T-helper 2 cell treated with Interferon-gamma antibody and Interleukin-4, amounts not matched to agents 5 μg/mL and 100 μg/mL, for 36 hours (primary cell): Measurements from ENCODE around the gene TF.

ENCODE experiments used
- DNase-seq: peaks from one replicate; pipeline ENCODE4 v3.0.0; 2021; ENCODE audit warnings: low spot score
- H3K27ac Mint-ChIP-seq: one replicate; pipeline ENCODE4 v1.8.0; 2021; ENCODE audit warnings: mild to moderate bottlenecking, mixed read lengths
- H3K27me3 Mint-ChIP-seq: one replicate; pipeline ENCODE4 v1.8.0; 2021; ENCODE audit warnings: low read depth, mixed read lengths
- H3K36me3 Mint-ChIP-seq: one replicate; pipeline ENCODE4 v1.8.0; 2021; ENCODE audit warnings: low read depth, mixed read lengths
- H3K4me1 Mint-ChIP-seq: one replicate; pipeline ENCODE4 v1.8.0; 2021; ENCODE audit warnings: low read depth, mixed read lengths
- H3K4me3 Mint-ChIP-seq: one replicate; pipeline ENCODE4 v1.8.0; 2022; ENCODE audit warnings: mild to moderate bottlenecking, moderate library complexity, mixed read lengths
- H3K9me3 Mint-ChIP-seq: one replicate; pipeline ENCODE4 v1.8.0; 2021; ENCODE audit warnings: mixed read lengths

The TF gene

GRCh38 chr3:133835961-133836360 is 89.8 kb downstream of the TF start:
- no peak overlapping the region for H3K27ac Mint-ChIP-seq
- H3K36me3 Mint-ChIP-seq, result no peaks in the 10 kb centered on the region
- no peaks in the 10 kb centered on the region for H3K9me3 Mint-ChIP-seq
- no peak for DNase-seq
- H3K27me3 Mint-ChIP-seq, result no peaks in the 10 kb centered on the region
- no peak overlapping the region for H3K4me3 Mint-ChIP-seq
- no peaks in the 10 kb centered on the region for H3K4me1 Mint-ChIP-seq

DNA sequence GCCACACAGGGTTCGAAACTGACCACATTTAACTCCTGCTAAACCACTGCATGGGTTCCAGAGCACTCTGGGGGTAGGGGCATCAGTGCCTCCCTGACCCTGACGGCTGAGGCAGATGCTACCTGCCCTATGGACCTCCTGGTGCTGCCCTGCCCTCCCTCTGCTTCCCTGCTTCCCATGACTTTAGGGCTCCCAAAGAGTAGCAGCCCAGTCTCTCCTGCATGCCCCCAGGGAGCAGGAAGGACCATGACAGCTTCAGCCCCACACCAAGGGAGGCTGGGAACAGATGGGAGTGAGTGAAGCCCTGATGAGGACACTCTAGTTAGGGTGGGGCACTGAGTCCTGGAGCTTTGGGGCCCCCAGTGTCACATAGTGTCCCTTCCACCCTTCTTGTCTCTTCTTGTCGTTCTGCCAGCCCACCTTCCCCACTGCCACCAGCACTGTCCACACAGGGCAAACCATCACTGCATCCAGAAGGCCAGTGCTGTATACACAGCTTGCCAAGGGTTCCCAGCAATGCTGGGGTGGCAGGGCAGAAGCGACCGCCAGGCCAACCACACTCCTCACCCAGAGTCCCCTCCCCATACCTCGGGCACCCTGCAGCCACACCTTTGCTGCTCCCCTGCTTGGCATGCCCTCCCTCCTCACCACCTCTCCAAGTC is 90.4 kb downstream of the TF start:
- no peaks in the 10 kb centered on the region for H3K4me1 Mint-ChIP-seq
- no peak for DNase-seq
- H3K9me3 Mint-ChIP-seq, result no peaks in the 10 kb centered on the region
- no peaks in the 10 kb centered on the region for H3K27me3 Mint-ChIP-seq
- no peak overlapping the region for H3K4me3 Mint-ChIP-seq
- H3K27ac Mint-ChIP-seq, result no peak overlapping the region
- no peaks in the 10 kb centered on the region for H3K36me3 Mint-ChIP-seq

DNA sequence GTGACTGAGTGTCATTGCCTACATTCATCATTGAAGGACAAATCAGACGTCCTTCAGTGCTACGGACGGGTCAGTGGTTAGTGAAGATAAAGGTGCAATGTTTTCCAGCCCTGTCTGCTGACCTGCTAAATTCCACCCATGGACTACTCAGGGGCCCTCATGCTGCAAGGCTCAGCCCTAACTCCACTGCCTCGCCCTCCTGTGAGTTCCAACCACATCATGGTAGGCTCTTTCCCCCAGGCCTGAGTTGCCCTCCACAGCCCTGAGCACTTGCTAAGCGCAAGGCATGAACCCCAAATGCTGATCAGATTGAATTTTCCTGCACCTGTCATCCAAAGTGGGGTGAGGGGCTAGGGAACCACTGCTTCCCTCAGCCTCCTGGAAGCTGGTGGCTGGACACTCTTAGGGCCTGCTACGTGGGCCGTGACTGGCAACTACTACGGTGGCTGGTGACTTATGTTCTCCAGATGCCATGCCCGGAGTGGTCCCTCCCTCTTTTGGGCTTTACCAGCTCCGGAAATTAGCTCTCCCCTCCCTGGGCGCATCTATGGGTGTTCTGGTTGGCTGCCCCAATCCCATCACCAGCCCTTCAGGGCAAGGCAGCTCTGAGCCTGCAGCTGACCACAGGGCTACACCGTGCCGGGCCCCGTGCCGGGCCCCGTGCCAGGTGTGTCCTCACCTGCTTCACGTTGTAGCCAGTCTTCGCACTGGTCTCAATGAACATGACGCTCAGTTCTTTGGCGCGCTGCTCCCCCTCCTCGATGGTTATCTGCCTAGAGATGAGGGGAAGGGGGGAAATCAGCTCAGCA is 91.5 kb downstream of the TF start:
- Mint-ChIP-seq H3K4me3 (no peak overlapping the region), H3K9me3 (no peaks in the 10 kb centered on the region), H3K27me3 (no peaks in the 10 kb centered on the region), H3K4me1 (no peaks in the 10 kb centered on the region), H3K27ac (no peak overlapping the region), H3K36me3 (no peaks in the 10 kb centered on the region)
- DNase-seq, result no peak

DNA sequence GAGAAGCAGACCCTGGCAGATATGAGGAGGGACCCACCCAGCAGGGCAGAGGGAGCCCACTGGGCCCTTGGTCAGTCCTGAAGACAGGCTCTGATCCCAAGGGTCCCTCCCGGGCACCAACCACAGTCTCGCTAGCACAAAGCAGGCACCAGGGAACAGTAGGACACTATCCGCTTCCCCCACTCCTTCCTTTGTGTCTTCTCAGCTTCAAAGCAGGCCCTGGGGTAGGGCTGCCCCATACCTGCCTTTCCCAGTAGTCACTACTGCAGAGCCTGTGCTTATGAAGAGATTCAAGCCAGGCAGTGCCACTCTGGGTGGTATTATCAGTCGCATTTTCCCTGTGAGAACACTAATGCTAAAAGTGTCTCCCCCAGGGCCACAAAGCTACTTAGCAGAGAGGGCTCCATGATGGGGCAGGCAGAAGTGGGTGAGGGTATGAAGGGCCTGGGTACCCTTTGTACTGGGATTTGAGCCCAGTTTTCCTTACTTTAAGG is 92.2 kb downstream of the TF start:
- H3K9me3 Mint-ChIP-seq, result no peaks in the 10 kb centered on the region
- no peaks in the 10 kb centered on the region for H3K4me1 Mint-ChIP-seq
- H3K4me3 Mint-ChIP-seq, result no peak overlapping the region
- DNase-seq, result no peak
- H3K27ac Mint-ChIP-seq, result no peak overlapping the region
- H3K36me3 Mint-ChIP-seq, result no peaks in the 10 kb centered on the region
- no peaks in the 10 kb centered on the region for H3K27me3 Mint-ChIP-seq

GRCh38 chr3:133838916-133839800 is 93.0 kb downstream of the TF start:
- Mint-ChIP-seq H3K9me3 (no peaks in the 10 kb centered on the region), H3K27ac (no peak overlapping the region), H3K4me1 (no peaks in the 10 kb centered on the region), H3K36me3 (no peaks in the 10 kb centered on the region), H3K4me3 (no peak overlapping the region), H3K27me3 (no peaks in the 10 kb centered on the region)
- DNase-seq, result no peak

DNA sequence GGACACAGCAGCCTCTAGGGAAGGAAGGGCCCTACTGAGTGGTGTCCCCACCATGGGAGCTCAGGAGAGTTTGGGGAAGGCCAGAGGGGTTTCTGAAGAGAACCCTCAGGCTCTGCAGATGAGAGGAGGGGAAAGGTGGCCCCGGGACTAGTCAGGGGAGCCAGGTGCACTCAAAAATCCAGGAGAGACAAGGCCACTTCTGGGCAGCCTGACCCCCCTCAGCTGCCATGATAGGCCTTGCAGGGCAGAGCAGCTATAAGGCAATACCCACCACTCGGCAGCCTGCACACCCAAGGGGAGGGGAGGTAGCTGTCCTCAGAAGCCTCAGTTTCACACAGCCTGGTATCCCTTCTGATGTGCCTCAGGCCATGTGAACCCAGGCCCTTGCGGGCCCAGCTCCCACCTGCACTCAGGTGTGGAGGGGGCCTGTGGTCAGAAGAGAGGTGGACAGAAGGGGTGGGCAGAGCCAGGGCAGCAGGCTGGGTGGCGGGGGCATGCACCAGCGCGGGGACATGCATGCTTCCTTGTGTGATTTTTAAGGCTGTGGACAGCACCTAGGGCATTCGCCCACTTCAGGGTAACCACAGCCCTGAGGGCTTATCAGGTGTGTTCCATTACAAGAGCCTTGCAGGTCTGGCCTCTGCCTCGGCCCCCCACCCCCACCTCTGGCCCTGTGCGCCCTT is 94.0 kb downstream of the TF start:
- H3K27me3 Mint-ChIP-seq, result no peaks in the 10 kb centered on the region

DNA sequence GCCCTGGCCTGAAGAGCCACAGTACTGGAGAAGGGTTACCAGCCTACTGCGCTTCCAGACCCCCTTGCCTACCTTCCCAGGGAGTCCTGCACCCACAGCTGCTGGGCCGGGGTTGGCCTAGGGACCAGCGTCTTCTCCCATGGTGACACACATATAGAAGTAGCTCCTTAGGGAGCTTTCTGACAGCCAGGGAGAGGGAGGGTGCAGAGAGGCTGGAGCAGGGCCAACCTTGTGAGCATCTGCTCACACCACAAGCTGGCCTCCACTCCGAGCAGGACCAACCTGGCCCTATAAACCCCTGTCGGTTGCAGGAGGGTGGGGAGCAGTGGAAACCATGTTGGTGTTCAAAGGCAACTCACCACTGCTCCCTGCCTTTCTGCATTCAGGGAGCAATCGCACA is 94.6 kb downstream of the TF start:
- no peaks in the 10 kb centered on the region for H3K4me1 Mint-ChIP-seq
- H3K27ac Mint-ChIP-seq, result no peak overlapping the region
- no peak overlapping the region for H3K4me3 Mint-ChIP-seq
- no peaks in the 10 kb centered on the region for H3K27me3 Mint-ChIP-seq
- no peaks in the 10 kb centered on the region for H3K9me3 Mint-ChIP-seq
- DNase-seq, result no peak
- H3K36me3 Mint-ChIP-seq, result no peaks in the 10 kb centered on the region

More for the DNA sequence above, 94.0 kb downstream of the TF start:
- no peak overlapping the region for H3K4me3 Mint-ChIP-seq
- no peak for DNase-seq
- no peaks in the 10 kb centered on the region for H3K4me1 Mint-ChIP-seq
- H3K9me3 Mint-ChIP-seq, result no peaks in the 10 kb centered on the region
- H3K36me3 Mint-ChIP-seq, result no peaks in the 10 kb centered on the region
- no peak overlapping the region for H3K27ac Mint-ChIP-seq

GRCh38 chr3:133841196-133841595 is 95.0 kb downstream of the TF start:
- Mint-ChIP-seq H3K9me3 (no peaks in the 10 kb centered on the region), H3K27me3 (no peaks in the 10 kb centered on the region), H3K27ac (no peak overlapping the region), H3K36me3 (no peaks in the 10 kb centered on the region), H3K4me3 (no peak overlapping the region), H3K4me1 (no peaks in the 10 kb centered on the region)
- DNase-seq, result no peak

DNA sequence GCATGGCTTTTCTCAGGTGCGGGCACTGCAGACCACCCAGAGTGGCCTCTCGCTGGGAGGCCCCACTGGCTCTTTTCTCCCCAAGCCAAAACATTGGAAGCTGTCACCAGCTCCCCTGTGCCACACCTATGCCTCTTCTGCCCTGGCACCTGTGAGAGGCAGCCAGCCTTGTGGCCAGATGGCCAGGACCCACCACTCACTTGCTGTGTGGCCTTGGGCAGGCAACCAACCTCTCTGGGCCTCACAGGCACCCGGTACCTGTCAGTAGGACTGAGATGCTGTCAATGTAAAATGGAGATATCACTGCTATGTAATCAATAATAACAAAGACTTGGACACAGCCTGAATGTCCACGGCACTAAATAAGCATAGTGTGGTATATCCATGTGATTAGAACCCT is 96.0 kb downstream of the TF start:
- Mint-ChIP-seq H3K4me1 (no peaks in the 10 kb centered on the region), H3K36me3 (no peaks in the 10 kb centered on the region), H3K9me3 (no peaks in the 10 kb centered on the region), H3K4me3 (no peak overlapping the region), H3K27me3 (no peaks in the 10 kb centered on the region), H3K27ac (no peak overlapping the region)
- DNase-seq, result no peak

- H3K27ac Mint-ChIP-seq, result no peak overlapping the region
- H3K36me3 Mint-ChIP-seq, result no peaks in the 10 kb centered on the region
- no peaks in the 10 kb centered on the region for H3K27me3 Mint-ChIP-seq
- H3K4me3 Mint-ChIP-seq, result no peak overlapping the region
- no peak for DNase-seq
- no peaks in the 10 kb centered on the region for H3K4me1 Mint-ChIP-seq
- H3K9me3 Mint-ChIP-seq, result no peaks in the 10 kb centered on the region
Measured at GRCh38 chr3:133843634-133844033, 97.4 kb downstream of the TF start.

GRCh38 chr3:133845127-133845526 is 98.9 kb downstream of the TF start:
- no peak for DNase-seq
- Mint-ChIP-seq H3K36me3 (no peaks in the 10 kb centered on the region), H3K9me3 (no peaks in the 10 kb centered on the region), H3K4me3 (no peak overlapping the region), H3K27ac (no peak overlapping the region), H3K27me3 (no peaks in the 10 kb centered on the region), H3K4me1 (peaks cover under 1% of the 10 kb centered on the region)
